Right atrium auricular region (tissue), 2 donors: ENCODE measurements around the gene TAF1. TPM values are rescaled to one million over a fixed set of nuclear protein-coding genes. Genes with fewer than 3 reads are reported as not detected.

Experiments used
- DNase-seq: peaks from one replicate; pipeline ENCODE4 v3.0.0-alpha.2; 2019; ENCODE audit warnings: low spot score
- H3K27ac ChIP-seq, 2 donors: fragments of 200-600 bp; sonication (generic); 1 replicate in 1 of 2; 2 replicates in 1 of 2; pipeline ENCODE4 v1.5.1; 2016 to 2019
- H3K27me3 ChIP-seq, 2 donors: fragments of 200-600 bp; sonication (generic); one replicate each; pipeline versions ENCODE4 v1.5.1 to v1.6.0; 2017 to 2019
- H3K36me3 ChIP-seq: fragments of 200-600 bp; sonication (generic); one replicate; pipeline ENCODE4 v1.5.1; 2016
- H3K4me1 ChIP-seq, 2 donors: fragments of 200-600 bp; sonication (generic); one replicate each; pipeline versions ENCODE4 v1.5.1 to v1.6.0; 2017 to 2019
- H3K4me3 ChIP-seq, 2 donors: fragments of 200-600 bp; sonication (generic); 1 replicate in 1 of 2; 2 replicates in 1 of 2; pipeline ENCODE4 v1.5.1; 2017 to 2019; ENCODE audit warnings: mild to moderate bottlenecking in 1 of 2, moderate library complexity in 1 of 2
- H3K9me3 ChIP-seq, 2 donors: fragments of 200-600 bp; sonication (generic); one replicate each; pipeline ENCODE4 v1.5.1; 2019
- CTCF ChIP-seq, 2 donors: fragments of 200-600 bp; sonication (generic); IDR thresholded peaks; one replicate each; pipeline ENCODE4 v1.5.1; 2019; ENCODE audit warnings: antibody characterized with exemption in 2 of 2
- total RNA-seq, 2 donors: library from RNA; depleted of rRNA; stranded (reverse); fragments of >200 nt; gene quantifications; one replicate each; pipeline ENCODE4 v1.1.0, GENCODE V29; 2016

TAF1 gene
- total RNA-seq, 2 donors from 2014 or later, result 17.9 to 19.1 TPM

- no peak for DNase-seq
- Histone ChIP-seq H3K36me3 (peaks cover 15% of the 10 kb centered on the region), H3K9me3 (no peaks in the 10 kb centered on the region), H3K27ac (no peak overlapping the region), H3K4me1 (no peaks in the 10 kb centered on the region), H3K4me3 (no peak overlapping the region), H3K27me3 (no peaks in the 10 kb centered on the region)
- no peak for TF ChIP-seq CTCF (IDR thresholded peaks at IDR 0.05)
Measured at GRCh38 chrX:71453056-71453455, 86.9 kb downstream of the TAF1 start.

- no peak for TF ChIP-seq CTCF (IDR thresholded peaks at IDR 0.05)
- Histone ChIP-seq H3K27me3 (no peaks in the 10 kb centered on the region), H3K36me3 (peaks cover 24% of the 10 kb centered on the region), H3K27ac (no peak overlapping the region), H3K4me1 (no peaks in the 10 kb centered on the region), H3K9me3 (no peaks in the 10 kb centered on the region), H3K4me3 (no peak overlapping the region)
- no peak for DNase-seq
Measured at GRCh38 chrX:71454222-71454621, 88.1 kb downstream of the TAF1 start.

- H3K27me3 ChIP-seq, result no peaks in the 10 kb centered on the region
- peaks cover 53% of the 10 kb centered on the region for H3K36me3 ChIP-seq
- no peak overlapping the region for H3K4me3 ChIP-seq
- no peaks in the 10 kb centered on the region for H3K9me3 ChIP-seq
- no peak overlapping the region for H3K27ac ChIP-seq
- TF ChIP-seq CTCF (IDR thresholded peaks at IDR 0.05), result no peak
- no peaks in the 10 kb centered on the region for H3K4me1 ChIP-seq
- DNase-seq, result no peak
Measured at GRCh38 chrX:71458866-71459265, 92.7 kb downstream of the TAF1 start.

- H3K36me3 ChIP-seq, result peaks cover 40% of the 10 kb centered on the region
- no peaks in the 10 kb centered on the region for H3K4me1 ChIP-seq
- H3K27ac ChIP-seq, result no peak overlapping the region
- no peak overlapping the region for H3K4me3 ChIP-seq
- no peak for DNase-seq
- H3K9me3 ChIP-seq, result no peaks in the 10 kb centered on the region
- TF ChIP-seq CTCF (IDR thresholded peaks at IDR 0.05), result no peak
- H3K27me3 ChIP-seq, result no peaks in the 10 kb centered on the region
Measured at GRCh38 chrX:71464968-71465367, 98.8 kb downstream of the TAF1 start.

- TF ChIP-seq CTCF (IDR thresholded peaks at IDR 0.05), result no peak
- Histone ChIP-seq H3K4me1 (no peaks in the 10 kb centered on the region), H3K9me3 (no peaks in the 10 kb centered on the region), H3K36me3 (peaks cover 20% of the 10 kb centered on the region), H3K27me3 (no peaks in the 10 kb centered on the region), H3K27ac (no peak overlapping the region), H3K4me3 (no peak overlapping the region)
- DNase-seq, result no peak
Measured at GRCh38 chrX:71466979-71467523, 100.9 kb downstream of the TAF1 start.
